ENCODE results near the gene HAUS2.
"Not testable (repeated sequence)": the region's sequence is repeated elsewhere in the genome, so short reads cannot be mapped to it uniquely, and the experiment has no call there.

Gene HAUS2

GRCh38 chr15:42576040-42576594, 27.5 kb downstream of the HAUS2 start:
- no peak for DNase-seq (ENCODE audit: low spot score)

- DNase-seq (ENCODE audit: low spot score), result no peak
Measured at GRCh38 chr15:42576776-42577175, 28.1 kb downstream of the HAUS2 start.

GRCh38 chr15:42577514-42578031, 28.9 kb downstream of the HAUS2 start:
- DNase-seq (ENCODE audit: low spot score), result no peak

DNA sequence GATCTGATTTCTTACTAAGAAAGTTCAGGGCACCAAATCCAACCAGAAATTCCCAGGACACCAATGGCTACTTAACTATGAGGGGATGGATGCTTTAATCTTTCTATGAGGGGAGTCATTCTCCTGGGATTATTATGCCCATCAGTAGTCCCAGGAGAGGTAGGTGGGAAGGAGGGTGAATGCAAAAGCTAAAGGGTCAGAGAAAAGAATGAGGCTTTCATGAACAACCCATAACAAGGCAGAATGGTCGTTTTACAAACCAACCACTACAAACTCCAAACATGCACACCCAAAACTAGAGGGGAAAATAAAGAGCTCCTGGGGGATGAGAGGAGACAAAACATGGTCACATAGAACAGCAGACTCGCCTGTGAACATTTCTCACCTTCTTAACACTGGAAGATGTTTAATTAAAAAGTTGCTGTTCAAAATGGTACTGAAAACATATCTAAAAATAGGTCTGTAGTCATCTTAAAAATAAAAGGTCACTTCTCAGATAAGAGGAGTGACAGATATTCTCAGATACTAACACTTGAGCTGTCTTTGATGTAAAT, 30.4 kb downstream of the HAUS2 start:
- DNase-seq (ENCODE audit: low spot score), result no peak

DNA sequence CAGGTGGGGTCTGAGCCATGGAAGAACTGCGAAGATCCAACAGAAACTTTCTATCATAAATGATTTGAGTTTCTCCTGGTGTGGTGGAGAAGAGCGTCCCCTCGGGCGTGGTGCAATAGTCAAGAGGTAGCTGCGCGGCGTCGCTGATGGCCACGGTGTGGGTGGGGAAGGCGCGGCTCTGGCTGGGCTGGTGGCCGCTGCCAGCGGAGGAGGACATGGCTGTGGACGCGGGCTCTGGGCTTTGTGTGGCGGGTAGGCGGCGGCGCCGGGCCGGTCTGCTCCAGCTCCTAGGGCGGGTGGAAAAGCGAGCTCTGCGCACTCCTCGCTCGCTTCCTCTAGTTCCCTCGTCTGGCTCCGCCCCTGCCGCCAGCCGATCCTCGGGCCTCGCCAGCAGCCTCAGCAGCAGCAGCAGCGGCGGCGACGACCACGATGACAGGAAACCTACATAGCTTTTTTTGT, 32.7 kb downstream of the HAUS2 start:
- DNase-seq (ENCODE audit: low spot score), result peak; percentile 81

DNA sequence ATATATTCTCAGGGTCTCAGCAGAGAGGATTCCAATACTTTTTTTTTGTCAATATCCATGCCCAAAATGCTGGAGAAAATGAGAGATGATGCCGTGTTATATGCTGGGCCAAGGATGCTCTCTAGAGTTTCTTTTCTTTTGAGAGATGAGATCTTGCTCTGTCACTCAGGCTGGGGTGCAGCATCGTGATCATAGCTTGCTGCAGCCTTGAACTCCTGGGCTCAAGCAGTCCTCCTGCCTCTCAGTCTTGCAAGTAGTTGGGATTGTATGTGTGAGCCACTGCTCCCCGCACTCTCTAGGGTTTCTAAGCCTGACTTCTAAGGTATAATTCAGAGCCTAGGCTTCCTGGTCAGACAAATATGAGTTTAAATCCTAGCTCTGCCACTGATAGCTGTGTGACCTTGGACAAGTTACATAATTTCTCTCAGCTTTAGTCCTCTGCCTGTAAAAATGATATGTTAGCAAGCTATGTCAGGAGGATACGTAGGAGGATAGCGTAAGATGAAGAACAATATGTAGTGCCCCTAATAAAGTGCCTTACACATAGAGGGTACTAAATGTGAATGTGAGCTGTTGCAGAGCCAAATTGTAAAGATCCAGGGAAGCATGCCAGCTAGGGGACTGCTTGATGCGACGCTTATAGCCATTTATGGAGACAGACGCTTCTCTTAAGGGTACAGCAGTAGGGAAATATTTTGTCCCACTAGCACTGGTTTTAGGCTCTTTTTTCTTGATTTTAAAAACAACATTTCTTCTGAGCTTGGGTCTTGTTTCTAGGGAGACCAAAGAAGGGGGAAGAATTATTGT, 34.1 kb downstream of the HAUS2 start:
- no peak for DNase-seq (ENCODE audit: low spot score)

GRCh38 chr15:42584031-42584765, 35.6 kb downstream of the HAUS2 start:
- DNase-seq (ENCODE audit: low spot score), result peak; percentile 49

DNA sequence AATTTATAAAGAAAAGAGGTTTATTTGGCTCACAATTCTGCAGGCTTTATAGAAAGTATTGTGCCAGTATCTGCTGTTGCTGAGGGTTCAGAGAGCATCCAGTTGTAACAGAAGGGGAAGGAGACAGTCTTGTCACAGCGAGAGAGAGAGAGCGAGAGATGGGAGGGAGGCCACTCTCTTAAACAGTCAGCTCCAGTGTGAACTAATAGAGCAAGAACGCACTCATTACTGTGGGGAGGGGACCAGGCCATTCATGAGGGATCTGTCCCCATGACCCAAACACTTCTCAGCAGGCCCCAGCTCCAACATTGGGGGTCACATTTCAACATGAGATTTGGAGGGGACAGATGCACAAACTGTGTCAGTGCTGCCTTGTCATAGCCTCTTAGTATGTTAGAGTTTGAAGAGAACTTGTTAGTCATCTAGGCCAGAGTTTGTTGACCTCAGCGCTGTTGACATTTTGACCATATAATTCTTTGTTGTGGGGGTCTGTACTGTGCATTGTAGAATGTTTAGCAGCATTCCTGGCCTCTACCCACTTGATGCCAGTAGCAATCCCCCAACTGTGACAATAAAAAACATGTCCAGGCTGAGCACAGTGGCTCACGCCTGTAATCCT, 42.1 kb downstream of the HAUS2 start:
- DNase-seq (ENCODE audit: low spot score), result no peak

- no peak for DNase-seq (ENCODE audit: low spot score)
Measured at GRCh38 chr15:42591238-42591934, 42.7 kb downstream of the HAUS2 start.

- DNase-seq (ENCODE audit: low spot score), result no peak
Measured at GRCh38 chr15:42592716-42593115, 44.1 kb downstream of the HAUS2 start.

DNA sequence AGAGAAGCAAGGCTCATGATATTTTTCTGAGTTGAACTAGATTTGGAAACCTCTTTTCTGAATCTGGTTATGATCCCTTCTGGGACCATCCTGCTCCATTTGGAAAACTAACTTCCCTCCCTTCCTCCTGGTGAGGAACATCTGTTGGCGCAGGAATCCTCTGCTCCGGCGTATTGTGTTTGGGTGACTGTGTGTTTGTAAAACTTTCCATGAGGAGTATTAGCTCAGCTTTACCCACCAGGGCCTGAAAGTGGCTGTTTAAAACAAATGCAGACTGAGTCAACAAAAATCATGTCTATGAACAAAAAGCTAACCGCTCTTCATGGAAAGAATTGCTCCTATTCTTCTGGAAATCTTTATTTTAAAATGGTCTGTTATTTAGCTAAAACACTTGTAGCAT, 44.5 kb downstream of the HAUS2 start:
- DNase-seq (ENCODE audit: low spot score), result no peak

- no peak for DNase-seq (ENCODE audit: low spot score)
Measured at GRCh38 chr15:42594095-42594494, 45.5 kb downstream of the HAUS2 start.

DNA sequence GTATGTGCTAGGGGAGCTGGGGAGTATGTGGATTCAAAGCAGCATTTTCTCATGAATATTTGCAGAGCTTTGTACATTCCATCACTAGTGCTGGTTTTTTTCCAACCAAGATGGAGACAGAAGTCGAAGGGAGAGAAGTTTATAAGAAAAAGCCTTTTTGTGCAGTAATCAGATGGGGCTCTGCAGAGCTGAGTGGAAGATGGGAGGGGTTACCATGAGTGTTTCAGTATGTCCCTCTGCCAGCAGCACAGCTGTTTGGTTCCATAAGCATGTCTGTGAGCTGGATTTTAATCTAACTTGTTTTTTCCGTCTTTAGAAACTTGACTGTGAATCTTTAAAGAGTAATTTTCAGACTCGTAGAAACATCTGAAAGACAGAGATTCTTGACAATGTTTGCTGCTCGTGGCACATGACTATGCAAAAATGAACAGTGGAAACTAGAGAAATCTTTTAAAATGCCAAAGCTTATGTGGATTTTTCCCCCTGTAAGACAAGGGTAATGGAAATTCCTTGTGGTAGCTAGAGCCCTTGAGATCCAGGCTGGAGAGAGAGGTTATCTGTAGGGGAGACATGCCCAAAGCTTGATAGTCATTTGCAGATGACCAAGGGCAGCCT, 47.1 kb downstream of the HAUS2 start:
- no peak for DNase-seq (ENCODE audit: low spot score)

- DNase-seq (ENCODE audit: low spot score), result not testable (repeated sequence)
Measured at GRCh38 chr15:42601316-42601715, 52.7 kb downstream of the HAUS2 start.

DNA sequence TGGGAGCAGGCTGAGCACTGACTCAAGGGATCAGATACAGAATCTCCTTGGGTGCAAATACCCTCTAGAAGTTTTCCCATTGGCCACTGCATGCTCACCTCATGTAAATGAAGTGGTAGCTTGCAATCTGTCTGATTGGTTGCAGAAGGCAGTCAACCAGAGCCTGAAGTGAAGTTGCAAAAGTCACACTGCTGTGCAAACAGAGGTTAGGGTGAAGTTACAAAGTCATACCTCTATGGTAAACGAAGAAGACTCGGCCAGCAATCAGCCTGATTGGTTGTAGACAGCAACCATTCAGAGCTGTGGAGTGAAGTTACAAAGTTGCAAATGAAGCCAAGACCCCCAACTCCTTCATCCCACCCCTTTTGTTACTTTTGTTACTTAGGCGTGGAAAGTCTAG, 53.9 kb downstream of the HAUS2 start:
- no peak for DNase-seq (ENCODE audit: low spot score)

DNA sequence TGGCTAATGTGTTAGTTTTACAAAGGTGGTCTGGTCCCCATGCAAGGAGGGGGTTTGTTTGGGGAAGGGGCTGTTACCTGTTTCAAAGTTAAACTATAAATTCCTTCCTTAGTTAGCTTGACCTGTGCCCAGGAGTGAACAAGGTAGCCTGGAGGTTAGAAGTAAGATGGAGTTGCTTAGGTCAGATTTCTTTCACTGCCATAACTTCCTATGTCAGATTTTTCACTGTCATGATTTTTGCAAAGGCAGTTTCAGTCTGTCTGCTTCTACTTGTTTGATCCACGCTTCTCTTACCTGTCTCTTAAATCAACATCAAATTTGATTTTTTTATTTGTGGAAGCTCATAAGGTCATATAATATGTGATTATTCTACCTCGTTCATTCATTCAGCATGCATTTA, 55.3 kb downstream of the HAUS2 start:
- no peak for DNase-seq (ENCODE audit: low spot score)

DNA sequence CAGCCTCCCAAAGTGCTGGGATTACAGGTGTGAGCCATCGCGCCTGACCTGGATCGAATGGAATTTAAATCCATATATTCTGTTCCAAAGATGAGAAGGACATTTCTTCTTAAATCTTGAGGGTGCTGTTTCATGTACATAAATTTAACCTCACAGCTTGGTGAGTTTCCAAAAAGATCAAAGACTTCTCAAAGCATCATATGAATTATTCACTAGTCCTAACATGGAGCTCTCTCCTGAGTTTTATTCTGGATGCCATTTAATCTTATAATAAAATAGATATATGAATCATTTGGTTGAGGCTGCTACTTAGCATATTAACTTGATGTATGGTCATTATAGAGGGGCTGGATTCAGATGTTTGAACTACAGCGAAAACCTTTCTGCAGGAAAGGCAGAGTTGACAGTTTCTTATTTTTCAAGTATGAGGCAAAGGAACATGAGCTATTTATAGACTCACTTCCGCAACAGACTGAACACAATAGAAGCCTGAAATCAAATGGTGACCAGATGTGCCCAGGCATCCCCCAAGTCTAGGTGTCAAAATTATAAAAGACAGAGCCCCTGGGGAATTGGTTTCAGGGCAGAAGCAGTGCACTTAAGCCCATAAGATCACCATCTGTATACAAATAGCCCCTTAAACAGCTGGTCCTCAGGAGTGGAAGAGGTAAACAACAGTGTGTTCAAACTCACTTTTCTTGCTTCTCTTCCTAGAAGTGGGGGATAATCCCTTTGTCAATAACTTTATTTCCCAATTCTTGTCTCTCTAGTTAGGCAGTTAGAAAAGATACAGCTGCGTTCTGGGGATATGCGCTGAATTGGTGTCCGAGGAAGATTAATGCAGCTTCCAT, 56.5 kb downstream of the HAUS2 start:
- DNase-seq (ENCODE audit: low spot score), result peak; percentile 67

DNA sequence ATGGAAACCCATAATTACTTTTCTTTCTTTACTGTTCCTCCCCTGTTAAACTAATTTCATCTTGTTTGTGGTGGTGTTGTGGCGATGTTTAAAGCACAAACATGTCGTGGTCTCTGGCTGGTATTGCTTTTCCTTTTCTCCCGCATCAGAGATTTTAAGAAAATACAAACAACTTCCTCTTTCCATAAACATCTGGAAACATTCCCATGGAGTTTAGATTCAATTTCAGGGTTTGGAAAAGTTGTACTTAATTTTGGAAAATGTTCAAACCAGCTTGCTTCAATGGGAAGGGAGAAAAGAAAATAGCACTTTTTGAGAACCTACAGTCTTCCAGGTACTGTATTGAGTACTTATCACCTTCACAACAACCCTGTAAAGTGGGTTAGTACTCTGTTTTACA, 57.2 kb downstream of the HAUS2 start:
- DNase-seq (ENCODE audit: low spot score), result no peak

DNA sequence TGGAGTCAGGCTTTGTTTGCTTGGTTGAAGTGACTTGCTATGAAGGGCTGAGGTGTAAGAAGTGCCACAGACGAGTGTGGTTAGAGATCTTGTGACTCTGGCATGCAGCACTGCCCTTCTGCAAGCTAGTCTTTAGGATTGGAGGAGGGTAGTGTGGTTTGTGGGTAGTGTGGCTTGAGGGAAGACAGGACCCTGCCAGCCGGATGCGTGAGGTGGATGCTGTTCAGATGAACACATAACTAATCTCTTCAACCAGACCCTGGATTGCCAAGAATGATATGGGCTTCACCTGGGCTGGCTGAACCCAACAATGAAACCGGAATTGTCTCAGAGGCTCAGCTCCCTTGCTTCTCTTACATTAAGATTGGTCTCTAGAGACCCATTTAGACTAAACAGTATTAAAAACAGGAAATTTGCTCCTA, 59.5 kb downstream of the HAUS2 start:
- DNase-seq (ENCODE audit: low spot score), result no peak

All from kidney capillary endothelial cell (primary cell).